H9 (cell line): ENCODE measurements around the gene MAPK14. TPM values are rescaled to one million over a fixed set of nuclear protein-coding genes. Genes with fewer than 3 reads are reported as not detected.
A peak's percentile ranks its signal among the peaks of the same experiment; 100 is the strongest.

Experiments
- DNase-seq: peaks from one replicate; pipeline ENCODE4 v3.0.0-alpha.2; 2017
- H2AFZ ChIP-seq: one replicate; pipeline ENCODE4 v1.6.1; 2013; ENCODE audit warnings: mild to moderate bottlenecking, low read length, control low read depth, moderate library complexity
- H2AK5ac ChIP-seq: 2 replicates; pipeline ENCODE4 v1.6.1; 2013; ENCODE audit warnings: low read length, control low read depth, mixed read lengths; ENCODE audit not compliant: insufficient read length
- H2BK120ac ChIP-seq: one replicate; pipeline ENCODE4 v1.6.1; 2013; ENCODE audit warnings: low read depth, mild to moderate bottlenecking, low read length, control low read depth, inconsistent platforms; ENCODE audit not compliant: poor library complexity, severe bottlenecking
- H2BK12ac ChIP-seq: 2 replicates; pipeline ENCODE4 v1.6.1; 2013; ENCODE audit warnings: low read length, control low read depth, mixed read lengths, low read depth; ENCODE audit not compliant: insufficient read length
- H2BK15ac ChIP-seq: 2 replicates; pipeline ENCODE4 v1.6.1; 2013; ENCODE audit warnings: low read depth, low read length, control low read depth
- H2BK20ac ChIP-seq: one replicate; pipeline ENCODE4 v1.6.1; 2013; ENCODE audit warnings: low read depth, mild to moderate bottlenecking, low read length, control low read depth, inconsistent platforms; ENCODE audit not compliant: poor library complexity, severe bottlenecking
- H2BK5ac ChIP-seq: 2 replicates; pipeline ENCODE4 v1.6.1; 2013; ENCODE audit warnings: low read length, control low read depth, mixed read lengths; ENCODE audit not compliant: insufficient read length
- H3K14ac ChIP-seq: 2 replicates; pipeline ENCODE4 v1.6.1; 2013; ENCODE audit warnings: low read length, control low read depth; ENCODE audit not compliant: insufficient read depth
- H3K18ac ChIP-seq: 2 replicates; pipeline ENCODE4 v1.6.1; 2013; ENCODE audit warnings: low read depth, mild to moderate bottlenecking, mixed read lengths, low read length, control low read depth; ENCODE audit not compliant: insufficient read length
- H3K23ac ChIP-seq: 2 replicates; pipeline ENCODE4 v1.6.1; 2013; ENCODE audit warnings: low read length, control low read depth, mixed read lengths, low read depth; ENCODE audit not compliant: insufficient read length
- H3K23me2 ChIP-seq: 2 replicates; pipeline ENCODE4 v1.6.1; 2013; ENCODE audit warnings: low read depth, mild to moderate bottlenecking, mixed read lengths, low read length, control low read depth; ENCODE audit not compliant: insufficient read length, poor library complexity, severe bottlenecking
- H3K27ac ChIP-seq: 2 replicates; pipeline ENCODE4 v1.5.1; 2013; ENCODE audit warnings: low read length, control low read depth, mixed read lengths, low read depth; ENCODE audit not compliant: insufficient read length
- H3K27me3 ChIP-seq: 2 replicates; pipeline ENCODE4 v1.6.1; 2013; ENCODE audit warnings: low read length, control low read depth, inconsistent platforms; ENCODE audit not compliant: insufficient read depth
- H3K4ac ChIP-seq: 2 replicates; pipeline ENCODE4 v1.6.1; 2013; ENCODE audit warnings: low read depth, mild to moderate bottlenecking, control low read depth, inconsistent platforms, low read length, moderate library complexity
- H3K4me1 ChIP-seq: 2 replicates; pipeline ENCODE4 v1.6.1; 2013; ENCODE audit warnings: low read length, control low read depth, inconsistent platforms; ENCODE audit not compliant: insufficient read depth
- H3K4me2 ChIP-seq: 2 replicates; pipeline ENCODE4 v1.6.1; 2013; ENCODE audit warnings: low read length, control low read depth, mixed read lengths; ENCODE audit not compliant: insufficient read length, insufficient read depth
- H3K56ac ChIP-seq: 2 replicates; pipeline ENCODE4 v1.6.1; 2013; ENCODE audit warnings: low read depth, mild to moderate bottlenecking, mixed read lengths, low read length, control low read depth; ENCODE audit not compliant: insufficient read length
- H3K79me1 ChIP-seq: 2 replicates; pipeline ENCODE4 v1.6.1; 2013; ENCODE audit warnings: low read depth, mild to moderate bottlenecking, moderate library complexity, low read length, control low read depth, inconsistent platforms; ENCODE audit not compliant: insufficient read depth, poor library complexity, severe bottlenecking
- H3K79me2 ChIP-seq: 2 replicates; pipeline ENCODE4 v1.6.1; 2013; ENCODE audit warnings: low read length, control low read depth, inconsistent platforms; ENCODE audit not compliant: insufficient read depth
- H3K9ac ChIP-seq: 2 replicates; pipeline ENCODE4 v1.6.1; 2013; ENCODE audit warnings: low read length, control low read depth, mixed read lengths; ENCODE audit not compliant: insufficient read length; ENCODE audit errors: extremely low read depth
- H3K9me3 ChIP-seq: one replicate; pipeline ENCODE4 v1.6.1; 2013; ENCODE audit warnings: low read depth, low read length, inconsistent platforms; ENCODE audit not compliant: control insufficient read depth
- H3T11ph ChIP-seq: one replicate; pipeline ENCODE4 v1.6.1; 2013; ENCODE audit warnings: mild to moderate bottlenecking, low read length, control low read depth, inconsistent platforms
- H4K20me1 ChIP-seq: one replicate; pipeline ENCODE4 v1.6.1; 2013; ENCODE audit not compliant: control insufficient read depth, insufficient read length, insufficient read depth
- H4K5ac ChIP-seq: 2 replicates; pipeline ENCODE4 v1.6.1; 2013; ENCODE audit warnings: low read depth, mild to moderate bottlenecking, mixed read lengths, low read length, control low read depth; ENCODE audit not compliant: insufficient read length
- H4K8ac ChIP-seq: replicated peaks from 2 replicates; pipeline ENCODE4 v1.6.1; 2013; ENCODE audit warnings: low read length, control low read depth, mixed read lengths, low read depth; ENCODE audit not compliant: insufficient read length
- H4K91ac ChIP-seq: 2 replicates; pipeline ENCODE4 v1.6.1; 2013; ENCODE audit warnings: low read depth, mild to moderate bottlenecking, moderate library complexity, mixed read lengths, low read length, control low read depth; ENCODE audit not compliant: insufficient read length
- H3K27ac Mint-ChIP-seq, 3 experiments: 2 replicates in 2 of 3; 3 replicates in 1 of 3; pipeline ENCODE4 v1.8.0; 2020 to 2021; ENCODE audit warnings: mixed read lengths in 3 of 3, mild to moderate bottlenecking in 1 of 3, moderate library complexity in 1 of 3
- H3K27me3 Mint-ChIP-seq: 2 replicates; pipeline ENCODE4 v1.8.0; 2021; ENCODE audit warnings: low read depth, mild to moderate bottlenecking, moderate library complexity, mixed read lengths
- H3K36me3 Mint-ChIP-seq, 3 experiments: 2 replicates in 2 of 3; 3 replicates in 1 of 3; pipeline ENCODE4 v1.8.0; 2020 to 2021; ENCODE audit warnings: low read depth in 3 of 3, mixed read lengths in 3 of 3; ENCODE audit not compliant: insufficient read depth in 1 of 3
- H3K4me1 Mint-ChIP-seq, 2 experiments: 2 replicates each; pipeline ENCODE4 v1.8.0; 2020; ENCODE audit warnings: mixed read lengths in 2 of 2
- H3K4me3 Mint-ChIP-seq, 2 experiments: 2 replicates in 1 of 2; 3 replicates in 1 of 2; pipeline ENCODE4 v1.8.0; 2020 to 2021; ENCODE audit warnings: mild to moderate bottlenecking in 2 of 2, mixed read lengths in 2 of 2, moderate library complexity in 1 of 2
- H3K9me3 Mint-ChIP-seq, 2 experiments: 2 replicates in 1 of 2; 3 replicates in 1 of 2; pipeline ENCODE4 v1.8.0; 2020; ENCODE audit warnings: mild to moderate bottlenecking in 2 of 2, mixed read lengths in 2 of 2, moderate library complexity in 1 of 2
- CTCF ChIP-seq: fragments of 200-600 bp; sonication (generic); conservative IDR thresholded peaks from 3 replicates; pipeline ENCODE4 v1.8.0; 2021; ENCODE audit warnings: antibody characterized with exemption, mild to moderate bottlenecking
- WGBS: extraction: QIAGEN DNeasy Blood & Tissue Kit; methylation state at CpG from one replicate; pipeline ENCODE4 v1.1.7; 2013; ENCODE audit warnings: missing lambda C conversion rate, low lambda C conversion rate, mixed read lengths; ENCODE audit not compliant: insufficient read length; ENCODE audit errors: extremely low coverage; 5-methylcytosine and 5-hydroxymethylcytosine counted together
- total RNA-seq: library from RNA; stranded (reverse); gene quantifications from 2 replicates; pipeline ENCODE4 v1.2.1, GENCODE V29; 2021

Gene MAPK14
- total RNA-seq, 1 experiment from 2014 or later, result 40.5 TPM

- no peak overlapping the region for H2AFZ ChIP-seq
- H2BK120ac ChIP-seq, result no peak overlapping the region
- peak overlapping the region; percentile 44 for H3K4me2 ChIP-seq
- no peak overlapping the region for H3K4ac ChIP-seq
- H3K27ac ChIP-seq, result no peak overlapping the region
- no peak overlapping the region for H4K8ac ChIP-seq
- peaks cover 22 to 24% of the 10 kb centered on the region in 2 experiments for H3K4me1 Mint-ChIP-seq
- no peaks in the 10 kb centered on the region for H3K79me1 ChIP-seq
- no peak overlapping the region for H3K56ac ChIP-seq
- no peak overlapping the region for H3K14ac ChIP-seq
- H3K36me3 Mint-ChIP-seq, result peaks cover 0 to 10% (median 3%) of the 10 kb centered on the region in 3 experiments; a peak in 3 of 7 replicates
- H3T11ph ChIP-seq, result no peak overlapping the region
- peak overlapping the region; percentile 43 to 64; a peak in 4 of 5 replicates for H3K4me3 Mint-ChIP-seq
- DNase-seq, result no peak
- H3K9me3 ChIP-seq, result no peaks in the 10 kb centered on the region
- H3K27me3 Mint-ChIP-seq, result peaks cover 10% of the 10 kb centered on the region
- no peak overlapping the region for H2BK12ac ChIP-seq
- H3K18ac ChIP-seq, result no peak overlapping the region
- H2BK5ac ChIP-seq, result no peak overlapping the region
- H4K5ac ChIP-seq, result no peak overlapping the region
- peaks cover 2% of the 10 kb centered on the region for H4K20me1 ChIP-seq
- no peak for TF ChIP-seq CTCF
- H2BK15ac ChIP-seq, result no peak overlapping the region
- H3K27me3 ChIP-seq, result no peaks in the 10 kb centered on the region; the same call in 1 of the 2 replicates
- no peak overlapping the region for H3K23ac ChIP-seq
- peaks cover 0 to 2% of the 10 kb centered on the region in 2 experiments; a peak in 1 of 5 replicates for H3K9me3 Mint-ChIP-seq
- no peak overlapping the region for H3K9ac ChIP-seq
- no peaks in the 10 kb centered on the region for H3K79me2 ChIP-seq
- peaks cover 5% of the 10 kb centered on the region for H3K4me1 ChIP-seq
- no peak overlapping the region for H2BK20ac ChIP-seq
- H2AK5ac ChIP-seq, result no peak overlapping the region
- no peak overlapping the region; a peak in 1 of 7 replicates for H3K27ac Mint-ChIP-seq
- no CpG with 5 or more reads among the region's 8 CpGs for WGBS
- peaks cover 8% of the 10 kb centered on the region for H3K23me2 ChIP-seq
- no peak overlapping the region for H4K91ac ChIP-seq
Measured at GRCh38 chr6:36131511-36132245, 104.1 kb downstream of the MAPK14 start.
